Smooth muscle cell of the brain vasculature (primary cell): ENCODE data around the gene TANK.
"Not testable (repeated sequence)": the region's sequence is repeated elsewhere in the genome, so short reads cannot be mapped to it uniquely, and the experiment has no call there.

ENCODE experiments used
- DNase-seq: peaks from one replicate; pipeline ENCODE4 v3.0.0-alpha.2; 2012; ENCODE audit warnings: low read depth, low spot score

The TANK gene

GRCh38 chr2:161166538-161167409, 6.5 kb downstream of the TANK start:
- no peak for DNase-seq

GRCh38 chr2:161169335-161169734, 9.1 kb downstream of the TANK start:
- no peak for DNase-seq

- DNase-seq: no peak
Observed at GRCh38 chr2:161170377-161170776, 10.1 kb downstream of the TANK start.

- no peak for DNase-seq
Observed at GRCh38 chr2:161170958-161171932, 11.0 kb downstream of the TANK start.

- no peak for DNase-seq
Observed at GRCh38 chr2:161172901-161173540, 12.8 kb downstream of the TANK start.

GRCh38 chr2:161173541-161174194, 13.4 kb downstream of the TANK start:
- DNase-seq: no peak

GRCh38 chr2:161177969-161178368, 17.7 kb downstream of the TANK start:
- no peak for DNase-seq

GRCh38 chr2:161178756-161179155, 18.5 kb downstream of the TANK start:
- no peak for DNase-seq

GRCh38 chr2:161190050-161190449, 29.8 kb downstream of the TANK start:
- DNase-seq: no peak

- not testable (repeated sequence) for DNase-seq
Observed at GRCh38 chr2:161195602-161196001, 35.4 kb downstream of the TANK start.

- DNase-seq: no peak
Observed at GRCh38 chr2:161199912-161200701, 39.9 kb downstream of the TANK start.

GRCh38 chr2:161204846-161205245, 44.6 kb downstream of the TANK start:
- no peak for DNase-seq

- no peak for DNase-seq
Observed at GRCh38 chr2:161206471-161207032, 46.3 kb downstream of the TANK start.

- DNase-seq: peak; percentile 70
Observed at GRCh38 chr2:161207941-161208340, 47.7 kb downstream of the TANK start.

- peak; percentile 41 for DNase-seq
Observed at GRCh38 chr2:161208527-161209139, 48.4 kb downstream of the TANK start.

- no peak for DNase-seq
Observed at GRCh38 chr2:161209902-161210301, 49.7 kb downstream of the TANK start.

GRCh38 chr2:161217597-161218185, 57.5 kb downstream of the TANK start:
- no peak for DNase-seq

GRCh38 chr2:161219211-161219610, 59.0 kb downstream of the TANK start:
- DNase-seq: no peak

GRCh38 chr2:161223139-161223732, 63.0 kb downstream of the TANK start:
- DNase-seq: peak; percentile 41
